Measurements from ENCODE around the gene SELENOH.

Gene SELENOH

GRCh38 chr11:57770793-57771192, 29.5 kb downstream of the SELENOH start:
- in situ Hi-C loops (cut with HindIII; ENCODE audit: low sequenced_read_pairs) = no loop called here
- TF ChIP-seq, protein P1, sequence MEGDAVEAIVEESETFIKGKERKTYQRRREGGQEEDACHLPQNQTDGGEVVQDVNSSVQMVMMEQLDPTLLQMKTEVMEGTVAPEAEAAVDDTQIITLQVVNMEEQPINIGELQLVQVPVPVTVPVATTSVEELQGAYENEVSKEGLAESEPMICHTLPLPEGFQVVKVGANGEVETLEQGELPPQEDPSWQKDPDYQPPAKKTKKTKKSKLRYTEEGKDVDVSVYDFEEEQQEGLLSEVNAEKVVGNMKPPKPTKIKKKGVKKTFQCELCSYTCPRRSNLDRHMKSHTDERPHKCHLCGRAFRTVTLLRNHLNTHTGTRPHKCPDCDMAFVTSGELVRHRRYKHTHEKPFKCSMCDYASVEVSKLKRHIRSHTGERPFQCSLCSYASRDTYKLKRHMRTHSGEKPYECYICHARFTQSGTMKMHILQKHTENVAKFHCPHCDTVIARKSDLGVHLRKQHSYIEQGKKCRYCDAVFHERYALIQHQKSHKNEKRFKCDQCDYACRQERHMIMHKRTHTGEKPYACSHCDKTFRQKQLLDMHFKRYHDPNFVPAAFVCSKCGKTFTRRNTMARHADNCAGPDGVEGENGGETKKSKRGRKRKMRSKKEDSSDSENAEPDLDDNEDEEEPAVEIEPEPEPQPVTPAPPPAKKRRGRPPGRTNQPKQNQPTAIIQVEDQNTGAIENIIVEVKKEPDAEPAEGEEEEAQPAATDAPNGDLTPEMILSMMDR (IDR thresholded peaks at IDR 0.05; ENCODE audit: low read depth, low read length) = no peak
- DNase-seq (ENCODE audit: low read depth, low spot score) = no peak
- no peak overlapping the region for H3K4me3 ChIP-seq (ENCODE audit: low read depth, low read length)

GRCh38 chr11:57771365-57771764, 30.1 kb downstream of the SELENOH start:
- in situ Hi-C loops (cut with HindIII; ENCODE audit: low sequenced_read_pairs) = no loop called here

DNA sequence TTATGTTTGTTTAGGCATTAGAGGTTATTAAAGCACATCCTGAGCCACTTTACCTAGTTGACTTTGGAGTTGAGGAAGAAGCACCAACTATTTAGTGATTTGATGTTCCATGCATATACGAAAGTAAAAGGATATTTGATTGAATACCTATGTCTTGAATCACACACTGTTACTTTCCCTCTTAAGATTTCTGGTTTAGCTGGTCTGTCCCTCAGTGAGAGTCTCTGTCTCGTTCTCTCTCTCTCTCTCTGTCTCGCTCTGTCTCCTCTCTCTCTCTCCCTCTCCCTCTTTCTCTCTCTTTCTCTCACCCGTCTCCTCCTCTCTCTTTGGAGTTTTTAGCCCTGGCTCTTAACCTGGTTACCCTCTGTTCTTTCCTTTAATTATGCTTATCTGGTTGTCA, 31.3 kb downstream of the SELENOH start:
- in situ Hi-C loops (cut with HindIII; ENCODE audit: low sequenced_read_pairs) = no loop called here
- DNase-seq (ENCODE audit: low read depth, low spot score) = peak; percentile 28
- TF ChIP-seq, protein P1 (IDR thresholded peaks at IDR 0.05; ENCODE audit: low read depth, low read length) = no peak
- no peak overlapping the region for H3K4me3 ChIP-seq (ENCODE audit: low read depth, low read length)

More at GRCh38 chr11:57771365-57771764, 30.1 kb downstream of the SELENOH start:
- no peak for DNase-seq (ENCODE audit: low read depth, low spot score)
- no peak overlapping the region for H3K4me3 ChIP-seq (ENCODE audit: low read depth, low read length)
- TF ChIP-seq, protein P1 (IDR thresholded peaks at IDR 0.05; ENCODE audit: low read depth, low read length) = no peak

GRCh38 chr11:57773026-57773598, 31.8 kb downstream of the SELENOH start:
- TF ChIP-seq, protein P1 (IDR thresholded peaks at IDR 0.05; ENCODE audit: low read depth, low read length) = no peak
- no peak overlapping the region for H3K4me3 ChIP-seq (ENCODE audit: low read depth, low read length)

DNA sequence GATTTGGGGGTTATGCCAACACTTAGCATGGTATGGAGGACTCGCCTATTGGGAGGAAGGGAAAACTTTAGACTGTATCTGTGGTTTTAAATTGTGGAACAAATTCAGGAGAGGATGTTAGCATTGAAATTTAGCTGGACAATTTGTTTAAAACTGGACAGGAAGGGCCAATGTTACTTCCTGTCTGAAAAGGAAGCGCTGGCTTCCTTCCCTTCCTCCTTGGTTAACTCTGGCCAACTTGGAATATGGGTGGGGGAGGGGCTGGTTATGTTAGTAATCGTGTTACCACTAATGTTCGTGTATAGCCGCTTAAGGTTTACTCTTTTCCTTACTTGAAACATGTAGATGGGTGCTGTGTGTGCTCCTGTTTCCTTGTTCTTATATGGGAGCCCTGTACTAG, 34.2 kb downstream of the SELENOH start:
- peak; percentile 14 for DNase-seq (ENCODE audit: low read depth, low spot score)
- TF ChIP-seq, protein P1 (IDR thresholded peaks at IDR 0.05; ENCODE audit: low read depth, low read length) = no peak
- H3K4me3 ChIP-seq (ENCODE audit: low read depth, low read length) = no peak overlapping the region
- in situ Hi-C loops (cut with HindIII; ENCODE audit: low sequenced_read_pairs) = no loop called here

More at GRCh38 chr11:57773026-57773598, 31.8 kb downstream of the SELENOH start:
- no peak for DNase-seq (ENCODE audit: low read depth, low spot score)
- in situ Hi-C loops (cut with HindIII; ENCODE audit: low sequenced_read_pairs) = no loop called here

- peak; percentile 73 for DNase-seq (ENCODE audit: low read depth, low spot score)
- in situ Hi-C loops (cut with HindIII; ENCODE audit: low sequenced_read_pairs) = no loop called here
- H3K4me3 ChIP-seq (ENCODE audit: low read depth, low read length) = no peak overlapping the region
- TF ChIP-seq, protein P1 (IDR thresholded peaks at IDR 0.05; ENCODE audit: low read depth, low read length) = no peak
Measured at GRCh38 chr11:57776031-57776521, 34.8 kb downstream of the SELENOH start.
